NOMO-1 (cell line): Measurements from ENCODE around the gene PKP2.
"Not testable (repeated sequence)": the region's sequence is repeated elsewhere in the genome, so short reads cannot be mapped to it uniquely, and the experiment has no call there.

Experiments used
- DNase-seq, 2 experiments: peaks; one replicate each; lab custom pipeline; 2025; ENCODE audit not compliant: unreplicated experiment in 2 of 2; lab: John Stamatoyannopoulos, UW

PKP2 gene

DNA sequence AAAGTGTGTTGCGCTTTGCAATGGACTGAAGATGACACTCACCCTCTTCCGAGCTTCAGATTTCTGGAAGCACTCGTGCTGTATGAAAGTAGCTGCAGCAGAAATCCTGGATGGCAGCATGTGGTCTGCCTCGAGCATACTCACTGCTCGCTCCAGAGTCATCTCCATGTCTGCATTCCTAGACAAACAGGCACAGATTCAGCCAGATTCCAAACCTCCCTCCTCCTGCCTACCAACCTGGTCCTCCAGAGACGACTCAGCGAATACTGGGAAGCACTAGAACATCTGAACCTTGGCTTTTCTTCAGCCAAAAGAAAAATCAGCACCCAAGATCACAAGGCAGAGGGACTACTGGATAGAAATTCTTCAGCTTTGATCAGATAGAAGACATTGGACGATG, 27.7 kb downstream of the PKP2 start:
- no peak for DNase-seq

GRCh38 chr12:32864731-32865130, 31.8 kb downstream of the PKP2 start:
- no peak for DNase-seq

DNA sequence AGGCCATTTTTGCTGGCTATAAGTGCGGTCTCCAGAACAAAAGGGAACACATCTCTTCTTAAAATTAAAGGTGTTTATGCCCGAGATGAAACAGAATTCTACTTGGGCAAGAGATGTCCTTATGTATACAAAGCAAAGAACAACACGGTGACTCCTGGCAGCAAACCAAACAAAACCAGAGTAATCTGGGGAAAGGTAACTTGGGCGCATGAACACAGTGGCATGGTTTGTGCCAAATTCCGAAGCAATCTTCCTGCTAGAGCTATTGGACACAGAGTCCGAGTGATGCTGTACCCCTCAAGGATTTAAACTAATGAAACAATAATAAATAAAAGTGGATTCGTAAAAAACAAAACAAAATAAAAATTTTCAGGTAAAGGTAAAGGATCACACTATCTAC, 33.4 kb downstream of the PKP2 start:
- no peak for DNase-seq

GRCh38 chr12:32861658-32862057, 34.9 kb downstream of the PKP2 start:
- DNase-seq: not testable (repeated sequence)

- DNase-seq: no peak
These were observed 36.4 kb downstream of the PKP2 start for GRCh38 chr12:32860192-32860591.

DNA sequence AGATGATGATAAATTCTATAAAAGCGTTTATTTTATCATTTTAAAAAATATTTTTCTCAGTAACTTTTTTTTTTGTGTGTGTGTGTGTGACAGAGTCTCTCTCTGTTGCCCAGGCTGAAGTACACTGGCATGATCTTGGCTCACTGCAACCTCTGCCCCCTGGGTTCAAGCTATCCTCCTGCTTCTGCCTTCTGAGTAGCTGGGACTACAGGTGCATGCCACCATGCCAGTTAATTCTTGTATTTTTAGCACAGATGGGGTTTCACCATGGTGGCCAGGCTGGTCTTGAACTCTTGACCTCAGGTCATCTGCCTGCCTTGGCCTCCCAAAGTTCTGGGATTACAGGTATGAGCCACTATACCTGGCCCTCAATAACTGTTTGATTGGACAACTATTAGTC, 37.2 kb downstream of the PKP2 start:
- DNase-seq: no peak

DNA sequence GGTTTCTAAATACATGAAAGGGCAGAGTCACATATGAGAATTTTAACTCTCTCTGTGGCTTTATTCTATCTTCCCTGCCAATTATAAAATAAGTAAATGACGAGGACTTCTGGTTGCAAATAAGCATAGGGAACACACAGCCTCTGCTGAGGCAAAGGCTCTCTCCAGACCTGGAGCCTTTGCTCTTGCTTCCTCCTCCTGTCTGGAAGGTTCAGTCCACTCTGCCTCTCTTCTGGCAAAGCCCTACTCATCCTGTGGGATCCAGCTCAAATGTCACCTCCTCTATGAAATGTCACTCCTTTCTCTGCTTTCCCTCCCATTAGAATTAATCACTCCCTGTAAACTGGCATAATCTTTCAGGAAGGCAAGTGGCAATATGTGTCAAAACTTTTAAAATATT, 41.9 kb downstream of the PKP2 start:
- no peak for DNase-seq

DNA sequence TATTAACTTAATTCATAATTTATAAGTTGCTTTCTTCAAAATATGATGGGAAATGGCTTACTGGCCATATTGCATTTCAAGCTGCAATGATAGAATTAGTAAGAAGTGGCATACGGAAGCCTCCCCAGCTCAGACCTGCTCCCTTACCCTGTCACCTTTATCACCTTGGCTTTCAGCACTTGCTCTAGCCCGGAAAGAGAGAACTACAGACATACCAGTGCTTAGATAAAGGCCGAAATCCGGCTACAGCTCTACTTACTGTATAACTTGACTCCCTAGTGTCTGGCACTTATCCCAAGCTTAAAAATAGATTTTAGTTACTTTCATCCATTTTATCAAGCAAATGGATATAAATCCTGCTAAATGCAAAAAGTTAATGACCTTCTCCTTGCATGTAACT, 42.5 kb downstream of the PKP2 start:
- no peak for DNase-seq

DNA sequence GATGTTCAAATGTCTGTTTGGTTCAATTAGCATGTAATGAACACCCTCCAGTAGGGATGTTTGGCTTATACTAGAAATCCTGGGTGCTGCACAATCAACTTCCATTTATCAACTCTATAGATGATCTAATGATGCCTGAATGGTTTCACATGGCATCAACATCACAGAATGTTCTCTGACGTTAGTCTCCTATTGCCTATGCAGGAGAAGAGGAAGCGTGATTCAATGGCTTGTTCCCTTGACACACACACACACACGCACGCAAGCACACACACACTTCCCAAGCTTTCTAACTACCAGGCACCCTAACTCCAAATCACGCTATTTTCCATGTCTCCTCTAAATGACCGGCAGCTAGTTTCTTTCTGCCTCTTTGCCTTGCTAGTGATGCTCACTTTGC, 49.3 kb downstream of the PKP2 start:
- no peak for DNase-seq

GRCh38 chr12:32846053-32846452, 50.5 kb downstream of the PKP2 start:
- no peak for DNase-seq

DNA sequence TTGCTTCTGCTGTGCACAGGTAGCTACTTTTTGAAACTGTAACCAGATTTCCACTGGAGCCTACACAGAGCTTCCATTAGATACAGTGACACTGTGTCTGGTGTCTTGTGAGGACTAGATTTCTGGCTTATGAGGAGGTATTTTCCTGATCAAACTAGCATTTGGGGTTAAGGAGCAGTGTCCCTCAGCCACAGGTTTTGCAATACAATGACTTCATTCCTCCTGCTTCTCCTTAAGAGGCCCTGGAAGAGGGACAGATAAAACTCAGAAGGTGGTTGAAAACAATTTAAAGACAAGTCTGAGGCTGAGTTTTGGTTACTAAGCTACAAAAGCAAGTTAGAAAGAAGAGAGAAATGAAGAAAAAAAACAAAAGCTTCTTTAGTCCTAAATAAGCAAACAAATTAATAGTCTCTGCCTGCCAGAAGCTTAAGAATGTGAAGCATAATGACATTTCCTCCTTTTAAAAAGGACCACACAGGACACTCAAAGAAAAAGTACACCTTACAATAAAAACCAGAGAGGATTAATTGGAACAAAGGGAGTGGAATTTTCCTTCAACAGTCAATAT, 53.0 kb downstream of the PKP2 start:
- peak in 1 of 2 experiments; percentile 20 for DNase-seq

GRCh38 chr12:32841061-32841460, 55.5 kb downstream of the PKP2 start:
- no peak for DNase-seq

- DNase-seq: no peak
These were observed 56.7 kb downstream of the PKP2 start for GRCh38 chr12:32839828-32840227.

DNA sequence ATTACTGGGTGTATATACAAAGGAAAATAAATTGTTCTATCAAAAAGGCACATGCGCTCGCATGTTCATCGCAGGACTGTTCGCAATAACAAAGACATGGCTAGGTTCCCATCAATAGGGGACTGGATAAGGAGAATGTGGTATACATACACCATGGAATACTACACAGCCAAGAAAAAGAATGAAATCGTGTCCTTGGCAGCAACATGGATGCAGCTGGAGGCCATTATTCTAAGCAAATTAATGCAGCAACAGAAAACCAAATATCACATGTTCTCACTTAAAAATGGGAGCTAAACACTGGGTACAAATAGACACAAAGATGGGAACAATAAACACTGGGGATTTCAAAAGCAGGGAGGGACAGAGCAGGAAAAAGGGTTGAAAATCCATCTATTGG, 58.6 kb downstream of the PKP2 start:
- no peak for DNase-seq

DNA sequence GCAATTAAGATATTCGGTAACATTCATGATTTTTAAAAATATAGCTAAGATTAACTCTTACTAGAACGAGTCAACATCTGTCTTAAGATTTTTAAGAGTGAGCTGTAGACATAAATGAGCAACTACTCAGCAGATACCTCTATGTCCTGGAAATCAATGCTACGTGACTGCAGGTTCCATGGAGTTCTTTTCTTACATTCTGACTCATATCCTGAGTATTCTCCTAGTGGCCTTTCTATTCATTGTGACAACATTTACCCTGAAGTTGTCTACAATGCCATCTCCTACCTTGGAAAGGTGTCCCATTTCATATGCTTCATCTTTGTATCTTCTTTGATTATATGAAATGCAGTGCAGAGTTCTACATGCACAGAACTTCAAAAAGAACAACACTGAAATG, 59.9 kb downstream of the PKP2 start:
- DNase-seq: no peak

GRCh38 chr12:32834122-32834521, 62.5 kb downstream of the PKP2 start:
- no peak for DNase-seq

GRCh38 chr12:32828552-32828951, 68.0 kb downstream of the PKP2 start:
- no peak for DNase-seq

DNA sequence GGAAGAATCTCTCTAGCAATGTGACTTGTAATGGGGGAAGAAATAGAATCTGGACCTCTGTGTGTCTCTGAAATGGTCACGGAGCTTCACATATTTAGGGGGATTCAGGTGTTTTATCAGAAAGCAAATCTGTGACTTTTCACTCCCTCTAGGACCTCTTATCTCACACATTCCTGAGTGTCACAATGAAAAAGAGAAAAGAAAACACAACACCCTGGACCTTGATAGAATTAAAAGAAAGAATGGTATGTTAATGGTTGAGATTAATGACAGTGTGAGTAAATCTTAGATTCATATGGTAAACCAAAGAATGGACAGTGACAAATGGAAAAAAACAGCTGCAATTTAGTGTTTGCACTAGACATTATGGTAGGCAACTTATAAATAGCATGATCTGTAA, 68.5 kb downstream of the PKP2 start:
- DNase-seq: no peak

- no peak for DNase-seq
These were observed 69.7 kb downstream of the PKP2 start for GRCh38 chr12:32826807-32827412.

- no peak for DNase-seq
These were observed 72.0 kb downstream of the PKP2 start for GRCh38 chr12:32824596-32824995.

DNA sequence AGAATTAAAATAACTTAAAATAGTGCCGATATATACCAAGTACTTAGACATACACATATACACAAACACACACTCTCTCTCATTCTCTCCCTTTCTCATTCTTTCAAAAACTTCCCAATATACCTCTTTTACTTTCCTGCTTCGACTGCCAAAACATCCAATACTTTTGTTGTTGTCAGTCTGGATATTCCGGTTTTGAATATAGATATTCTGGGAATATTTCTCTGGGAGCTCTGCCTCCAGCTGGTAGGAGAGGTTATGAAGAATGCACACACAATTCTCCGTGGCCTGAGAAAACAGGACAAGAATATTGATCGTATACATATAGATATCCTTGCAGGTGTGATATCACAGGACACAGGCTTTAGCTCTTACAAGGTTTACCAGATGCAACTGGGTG, 74.2 kb downstream of the PKP2 start:
- DNase-seq: no peak

- no peak for DNase-seq
These were observed 74.9 kb downstream of the PKP2 start for GRCh38 chr12:32821710-32822109.

DNA sequence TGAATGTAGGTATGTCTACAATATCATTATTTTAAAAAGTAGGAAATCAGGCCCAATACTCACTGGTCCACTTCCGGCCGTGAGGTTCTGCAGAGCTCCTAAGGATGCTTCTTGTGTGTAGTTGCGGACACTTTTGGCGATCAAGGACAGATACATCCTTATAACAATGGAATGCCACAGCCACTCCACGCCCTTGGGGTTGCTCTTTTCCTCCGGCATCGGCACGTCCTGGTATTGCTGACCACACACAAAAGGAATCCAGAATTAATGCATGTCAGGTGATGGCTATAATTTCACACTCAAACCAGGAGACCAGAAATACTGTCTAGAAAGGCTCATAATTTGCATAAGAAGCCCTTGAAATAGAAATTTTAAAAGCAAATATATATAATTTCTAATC, 75.3 kb downstream of the PKP2 start:
- DNase-seq: no peak
